Measurements from ENCODE around the gene LRRC66. TPM values are rescaled to one million over a fixed set of nuclear protein-coding genes. Genes with fewer than 3 reads are reported as not detected.

LRRC66 gene
- total RNA-seq, 2 experiments from 2014 or later = 0.11 TPM; not detected in 1

- H3K27ac ChIP-seq (ENCODE audit: low read depth in 1 of 2, low read length in 2 of 2) = no peak overlapping the region
- Mint-ChIP-seq H3K9me3 (no peaks in the 10 kb centered on the region), H3K27me3 (peaks cover 23% of the 10 kb centered on the region), H3K4me3 (no peak overlapping the region), H3K36me3 (ENCODE audit: low read depth) (no peaks in the 10 kb centered on the region), H3K4me1 (ENCODE audit: low read depth) (no peaks in the 10 kb centered on the region), H3K27ac (no peak overlapping the region)
- no peaks in the 10 kb centered on the region for H3K36me3 ChIP-seq (ENCODE audit: insufficient read depth, low read length)
- no peak for TF ChIP-seq CTCF (IDR thresholded peaks at IDR 0.05)
- no peak for DNase-seq
- no peaks in the 10 kb centered on the region for H3K4me1 ChIP-seq (ENCODE audit: insufficient read depth, low read length)
- intact Hi-C loops (cut with DNase I, micrococcal nuclease) = loop anchor here in 1 of 2 experiments (10.0 kb wide), 1 partner anchor 69 kb away; no protein-coding TSS in a partner anchor
- no peak overlapping the region for H3K4me3 ChIP-seq (ENCODE audit: low read length)
- H3K27me3 ChIP-seq (ENCODE audit: control insufficient read depth in 1 of 2, insufficient read depth in 2 of 2, low read length in 2 of 2) = no peaks in the 10 kb centered on the region
- ChIA-PET CTCF (no interaction called here), POLR2A (no interaction called here)
- H3K9me3 ChIP-seq (ENCODE audit: control insufficient read depth in 1 of 2, insufficient read depth in 1 of 2, low read length in 2 of 2) = peaks cover 0 to 9% of the 10 kb centered on the region in 2 experiments
- ATAC-seq (ENCODE audit: poor library complexity) = no peak
These were observed 24.4 kb downstream of the LRRC66 start for GRCh38 chr4:51995647-51996220.

GRCh38 chr4:51965862-51966261 lies 54.3 kb downstream of the LRRC66 start:
- Mint-ChIP-seq H3K36me3 (ENCODE audit: low read depth) (no peaks in the 10 kb centered on the region), H3K27ac (no peak overlapping the region), H3K27me3 (no peaks in the 10 kb centered on the region), H3K9me3 (peaks cover 2% of the 10 kb centered on the region), H3K4me1 (ENCODE audit: low read depth) (no peaks in the 10 kb centered on the region), H3K4me3 (no peak overlapping the region)
- TF ChIP-seq CTCF (IDR thresholded peaks at IDR 0.05) = no peak
- H3K36me3 ChIP-seq (ENCODE audit: insufficient read depth, low read length) = no peaks in the 10 kb centered on the region
- ATAC-seq (ENCODE audit: poor library complexity) = no peak
- DNase-seq = no peak
- intact Hi-C loops (cut with DNase I, micrococcal nuclease) = no loop called here
- no peak overlapping the region for H3K27ac ChIP-seq (ENCODE audit: low read depth in 1 of 2, low read length in 2 of 2)
- H3K9me3 ChIP-seq (ENCODE audit: control insufficient read depth in 1 of 2, insufficient read depth in 1 of 2, low read length in 2 of 2) = peaks cover 0 to 5% of the 10 kb centered on the region in 2 experiments
- ChIA-PET POLR2A (no interaction called here), CTCF (no interaction called here)
- H3K4me3 ChIP-seq (ENCODE audit: low read length) = no peak overlapping the region
- H3K27me3 ChIP-seq (ENCODE audit: control insufficient read depth in 1 of 2, insufficient read depth in 2 of 2, low read length in 2 of 2) = no peaks in the 10 kb centered on the region
- H3K4me1 ChIP-seq (ENCODE audit: insufficient read depth, low read length) = no peaks in the 10 kb centered on the region

GRCh38 chr4:51963841-51964517 lies 56.2 kb downstream of the LRRC66 start:
- intact Hi-C loops (cut with DNase I, micrococcal nuclease) = no loop called here
- no peak for ATAC-seq (ENCODE audit: poor library complexity)
- H3K4me1 Mint-ChIP-seq (ENCODE audit: low read depth) = no peaks in the 10 kb centered on the region

More at GRCh38 chr4:51963841-51964517, 56.2 kb downstream of the LRRC66 start:
- Mint-ChIP-seq H3K36me3 (ENCODE audit: low read depth) (no peaks in the 10 kb centered on the region), H3K4me3 (no peak overlapping the region), H3K27me3 (no peaks in the 10 kb centered on the region), H3K27ac (no peak overlapping the region), H3K9me3 (no peaks in the 10 kb centered on the region)
- DNase-seq = no peak
- Histone ChIP-seq H3K36me3 (ENCODE audit: insufficient read depth, low read length) (no peaks in the 10 kb centered on the region), H3K4me3 (ENCODE audit: low read length) (no peak overlapping the region), H3K27ac (ENCODE audit: low read depth in 1 of 2, low read length in 2 of 2) (no peak overlapping the region), H3K4me1 (ENCODE audit: insufficient read depth, low read length) (no peaks in the 10 kb centered on the region), H3K27me3 (ENCODE audit: control insufficient read depth in 1 of 2, insufficient read depth in 2 of 2, low read length in 2 of 2) (no peaks in the 10 kb centered on the region), H3K9me3 (ENCODE audit: control insufficient read depth in 1 of 2, insufficient read depth in 1 of 2, low read length in 2 of 2) (peaks cover 0 to 3% of the 10 kb centered on the region in 2 experiments)
- TF ChIP-seq CTCF (IDR thresholded peaks at IDR 0.05) = no peak
- ChIA-PET CTCF (no interaction called here), POLR2A (no interaction called here)

Data from CD4-positive, alpha-beta T cell (primary cell).